GM18870 (cell line): ENCODE measurements around the gene PREX1.

Experiments used
- ATAC-seq: cut with Tn5 transposase; IDR thresholded peaks from one replicate; pipeline ENCODE4 v1.9.1; 2021; ENCODE audit warnings: moderate library complexity; ENCODE audit not compliant: unreplicated experiment

PREX1 gene

DNA sequence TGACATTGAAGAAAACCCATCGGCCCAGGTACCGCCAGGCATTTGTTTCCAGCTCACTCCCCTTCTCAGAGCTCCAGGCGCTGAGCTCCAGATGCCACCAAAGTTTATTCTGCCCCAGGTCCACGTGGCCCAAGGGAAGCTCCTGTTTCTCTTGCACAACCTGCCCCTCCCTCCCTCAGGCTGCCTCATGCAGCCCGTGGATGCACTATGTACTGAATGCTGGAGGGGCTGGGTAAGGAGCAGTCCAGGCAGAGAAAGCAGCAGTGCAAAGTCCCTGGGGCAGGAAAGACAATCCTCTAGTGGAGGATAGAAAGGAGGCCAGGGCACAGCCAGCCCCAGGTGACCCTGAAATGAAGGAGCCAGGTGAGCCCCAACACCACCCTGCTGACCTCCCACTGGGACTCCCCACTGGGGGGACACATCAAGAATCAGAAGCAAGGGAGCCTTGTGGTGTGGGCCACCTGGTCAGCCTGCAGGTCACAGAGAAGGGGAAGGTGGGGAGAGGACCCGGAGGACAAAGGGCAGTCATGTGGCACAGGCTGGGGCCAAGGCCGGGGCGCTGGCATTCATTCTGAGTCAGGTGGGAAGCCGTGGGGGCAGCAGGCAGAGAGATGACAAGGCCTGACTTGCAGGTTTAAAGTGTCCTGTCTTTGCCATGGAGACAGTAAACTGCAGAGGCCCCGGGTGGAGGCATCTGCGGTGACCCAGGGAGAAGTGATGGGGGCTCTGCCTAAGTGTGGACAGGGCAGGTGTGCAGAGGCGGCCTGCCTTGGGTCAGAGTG lies 230.1 kb downstream of the PREX1 start:
- ATAC-seq: no peak

DNA sequence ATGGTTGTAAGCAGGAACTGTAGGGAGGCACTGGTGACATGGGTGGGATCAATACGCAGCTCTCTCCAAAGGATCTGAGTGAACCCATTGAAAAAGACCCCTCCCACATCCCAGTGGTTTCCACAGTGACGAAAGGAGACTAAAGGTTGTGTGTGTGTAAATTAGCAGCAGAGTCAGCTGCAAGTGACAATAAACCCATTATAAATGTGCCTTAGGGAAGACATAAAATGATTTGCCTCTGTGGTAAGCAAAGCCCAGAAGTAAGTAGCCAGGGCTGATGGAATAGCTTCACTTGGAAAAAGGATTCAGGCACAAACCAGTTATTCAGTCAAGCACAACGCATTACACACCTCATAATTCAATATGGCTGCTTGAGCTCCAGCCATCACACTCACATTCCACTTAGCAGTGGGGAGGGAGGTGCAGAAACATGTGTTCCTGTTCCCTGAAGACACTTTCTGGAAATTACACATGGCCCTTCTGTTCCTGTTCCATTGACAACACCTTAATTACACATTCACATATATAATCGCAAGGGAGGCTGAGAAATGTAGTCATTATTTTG lies 231.4 kb downstream of the PREX1 start:
- no peak for ATAC-seq

DNA sequence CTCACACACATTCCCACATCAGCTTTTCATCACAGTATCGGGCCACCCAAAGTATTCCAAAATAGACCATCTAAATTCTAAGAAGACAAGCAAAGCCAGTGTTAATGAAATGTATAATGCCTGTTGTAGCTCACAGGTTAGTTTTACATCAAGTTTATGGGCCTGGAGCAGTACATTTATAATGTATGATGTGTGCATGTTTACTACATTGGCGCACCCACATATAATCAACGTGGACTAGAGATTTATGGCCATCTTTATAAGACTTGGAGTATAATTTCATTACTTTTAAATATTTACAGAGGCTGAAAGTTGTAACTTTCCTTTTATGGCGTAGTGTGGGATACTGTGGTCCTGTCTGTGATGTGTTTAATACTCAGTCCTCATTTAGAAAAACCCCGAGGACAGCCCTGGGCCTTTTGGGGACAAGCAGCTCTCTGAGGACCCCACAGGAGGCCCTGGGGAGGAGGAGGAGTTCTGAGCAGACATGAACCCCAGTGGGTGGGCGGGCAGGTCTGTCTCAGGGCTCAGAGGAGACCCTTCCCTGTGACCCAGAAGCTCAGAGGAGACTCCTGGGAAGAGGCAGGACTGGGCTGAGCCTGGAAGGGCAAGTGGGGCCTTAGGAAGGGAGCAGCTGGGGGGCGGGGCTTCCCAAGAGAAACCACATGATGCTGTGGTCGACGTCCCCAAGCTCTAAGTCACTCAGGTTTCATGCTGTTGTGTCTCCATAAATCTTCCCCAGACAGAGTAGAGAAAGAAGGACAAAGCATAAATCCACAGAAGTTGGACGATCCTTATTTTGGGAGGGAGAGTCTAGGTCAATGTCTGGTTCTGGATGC lies 232.1 kb downstream of the PREX1 start:
- ATAC-seq: no peak

- no peak for ATAC-seq
Measured at GRCh38 chr20:48594533-48594932, 233.3 kb downstream of the PREX1 start.

DNA sequence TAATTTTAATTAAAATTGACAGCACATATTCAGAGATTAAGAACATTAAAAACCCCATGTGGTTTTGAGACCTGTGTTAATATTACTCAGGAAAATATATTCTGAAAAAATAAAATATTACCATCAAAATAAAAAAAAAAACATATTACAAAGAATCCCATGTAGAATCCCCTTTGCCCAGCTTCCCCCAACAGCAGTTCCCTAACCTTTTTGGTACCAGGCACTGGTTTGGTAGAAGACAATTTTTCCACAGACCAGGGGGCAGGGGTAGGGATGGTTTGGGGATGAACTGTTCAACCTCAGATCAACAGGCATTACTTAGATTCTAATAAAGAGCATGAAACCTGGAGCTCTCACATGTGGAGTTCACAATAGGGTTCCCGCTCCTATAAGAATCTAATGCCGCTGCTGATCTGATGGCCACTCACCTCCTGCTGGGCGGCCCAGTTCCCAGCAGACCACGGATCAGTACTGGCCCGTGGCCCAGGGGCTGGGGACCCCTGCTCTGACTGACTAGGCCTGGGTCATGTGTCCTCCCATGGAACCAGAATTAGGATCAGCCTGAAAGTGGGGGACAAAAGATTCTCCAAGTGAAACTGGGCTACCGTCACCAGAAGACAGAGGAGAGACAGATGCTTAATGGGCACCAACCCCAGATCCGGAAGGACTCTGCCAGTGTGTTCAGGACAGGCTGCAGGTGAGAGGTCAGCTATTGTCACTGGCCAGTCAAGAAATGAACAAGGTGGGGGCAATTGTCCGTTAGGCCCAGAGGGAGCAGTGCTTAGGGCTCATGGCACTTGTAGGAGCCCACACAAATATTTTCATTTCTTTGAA lies 235.5 kb downstream of the PREX1 start:
- no peak for ATAC-seq

GRCh38 chr20:48586730-48587129 lies 241.1 kb downstream of the PREX1 start:
- ATAC-seq: no peak

- ATAC-seq: no peak
Measured at GRCh38 chr20:48585061-48585870, 242.5 kb downstream of the PREX1 start.

- ATAC-seq: no peak
Measured at GRCh38 chr20:48584391-48585060, 243.3 kb downstream of the PREX1 start.

DNA sequence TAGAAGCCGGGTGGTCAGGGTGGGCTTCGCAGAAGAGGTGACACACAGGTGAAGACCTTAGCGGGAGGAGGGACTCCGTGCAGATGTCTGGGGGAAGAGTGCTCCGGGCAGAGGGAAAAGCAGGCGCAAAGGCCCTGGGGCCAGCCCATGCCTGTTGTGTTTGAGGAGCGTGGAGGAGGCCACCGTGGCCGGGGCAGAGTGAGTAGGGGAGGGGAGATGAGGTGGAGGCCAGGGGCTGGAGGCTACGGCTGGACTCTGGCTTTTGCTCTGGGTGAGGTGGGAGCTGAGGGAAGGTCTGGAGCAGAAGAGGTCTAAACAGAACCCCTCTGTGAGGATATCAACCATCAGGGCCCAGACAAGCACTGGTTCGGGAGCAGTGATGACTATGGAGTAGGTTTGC lies 244.0 kb downstream of the PREX1 start:
- no peak for ATAC-seq

- no peak for ATAC-seq
Measured at GRCh38 chr20:48583171-48583570, 244.6 kb downstream of the PREX1 start.

DNA sequence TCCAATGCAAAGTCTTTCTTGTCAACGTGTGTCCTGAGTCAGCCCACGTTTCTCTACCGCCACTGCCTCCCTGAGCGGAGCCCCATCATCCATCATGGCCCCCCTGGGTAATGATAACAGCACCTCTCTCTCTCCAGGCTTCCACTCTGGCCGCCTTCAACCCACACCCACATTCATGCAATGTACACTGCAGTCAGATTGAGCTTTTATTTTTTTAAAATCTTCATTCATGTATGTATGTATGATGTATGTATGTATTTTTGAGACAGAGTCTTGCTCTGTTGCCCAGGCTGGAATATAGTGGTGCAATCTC lies 245.2 kb downstream of the PREX1 start:
- no peak for ATAC-seq

DNA sequence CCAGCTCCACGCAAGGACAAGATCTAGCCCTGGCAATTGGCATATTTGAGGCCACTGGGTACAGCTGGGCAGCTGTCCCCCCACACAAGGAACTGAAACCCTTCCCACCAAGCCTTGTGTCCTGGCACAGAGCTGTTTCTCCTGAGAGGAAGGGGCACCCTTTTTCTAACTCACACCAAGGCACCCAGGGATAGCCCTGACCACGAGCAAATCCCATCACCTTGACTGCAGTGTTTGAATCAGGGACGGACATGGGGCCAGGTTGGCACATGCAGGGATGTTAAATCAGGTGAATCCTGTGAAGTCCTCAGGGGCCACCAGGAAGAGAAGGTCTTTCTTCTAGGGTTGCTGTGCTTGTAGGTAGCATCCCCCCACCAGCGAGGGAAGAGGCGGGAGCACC lies 246.6 kb downstream of the PREX1 start:
- no peak for ATAC-seq

DNA sequence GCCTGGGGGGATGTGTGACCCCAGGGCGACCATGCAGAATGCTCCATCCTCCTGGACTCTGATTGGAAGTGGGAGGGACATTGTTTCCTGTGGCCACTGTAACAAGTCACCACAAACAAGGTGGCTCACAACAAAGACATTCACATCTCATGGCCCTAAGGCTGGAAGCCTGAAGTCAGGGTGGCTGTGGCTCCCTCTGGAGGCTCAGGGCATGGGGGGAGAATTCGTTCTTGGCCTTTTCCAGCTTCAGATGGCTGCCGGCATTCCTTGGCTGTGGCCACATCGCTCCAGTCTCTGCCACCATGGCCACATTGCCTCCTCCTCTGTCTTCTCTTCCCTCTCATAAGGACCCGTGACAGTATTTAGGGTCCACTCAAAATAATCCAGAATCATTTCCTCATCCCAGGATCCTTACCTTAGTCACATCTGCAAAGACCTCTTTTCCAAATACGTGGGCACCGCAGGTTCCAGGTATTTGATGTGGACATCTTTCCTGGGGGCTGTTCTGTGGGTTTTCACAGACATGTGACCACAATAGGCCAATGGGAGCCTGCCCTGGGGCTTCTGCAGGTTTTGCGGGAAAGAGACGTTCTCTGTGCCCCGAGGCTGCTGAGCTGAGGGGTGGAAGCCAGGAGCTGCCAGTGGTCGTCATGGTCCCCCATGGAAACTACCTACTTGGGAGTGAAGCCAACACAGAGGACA lies 249.3 kb downstream of the PREX1 start:
- no peak for ATAC-seq

- no peak for ATAC-seq
Measured at GRCh38 chr20:48577557-48577956, 250.2 kb downstream of the PREX1 start.

DNA sequence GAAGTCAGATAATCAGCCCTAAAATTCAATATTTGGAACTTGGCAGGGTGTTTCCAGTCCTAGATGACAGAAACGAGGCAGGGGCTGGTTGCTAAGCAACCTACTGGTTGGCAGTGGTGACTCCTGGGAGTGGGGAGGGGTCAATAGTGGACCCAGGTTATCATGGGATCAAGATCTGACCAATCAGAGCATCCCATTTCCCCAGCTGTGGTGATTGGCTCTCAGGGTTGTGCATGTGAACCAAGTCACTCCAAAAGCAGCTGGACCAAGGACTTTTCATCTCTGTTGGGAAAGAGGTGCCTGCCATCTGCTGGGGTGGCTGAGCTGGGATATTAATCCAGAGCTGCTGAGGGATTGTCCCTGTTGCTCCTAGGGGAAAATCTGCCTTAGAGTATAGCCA lies 253.4 kb downstream of the PREX1 start:
- ATAC-seq: no peak
